Ishikawa (cell line): Measurements from ENCODE around the gene PRICKLE1.

Experiments used
- CEBPB ChIP-seq: IDR thresholded peaks from 2 replicates; pipeline ENCODE4 v1.6.1; 2012
- CREB1 ChIP-seq: IDR thresholded peaks from 2 replicates; pipeline ENCODE4 v1.6.1; 2012; ENCODE audit warnings: low read depth
- EGR1 ChIP-seq: IDR thresholded peaks from 2 replicates; pipeline ENCODE4 v1.6.1; 2012
- EP300 ChIP-seq: IDR thresholded peaks from 2 replicates; pipeline ENCODE4 v1.6.1; 2012; ENCODE audit warnings: borderline replicate concordance
- FOXM1 ChIP-seq: IDR thresholded peaks from 2 replicates; pipeline ENCODE4 v1.6.1; 2012; ENCODE audit warnings: low read depth, borderline replicate concordance
- RAD21 ChIP-seq: IDR thresholded peaks from 2 replicates; pipeline ENCODE4 v1.6.1; 2012; ENCODE audit warnings: low read depth
- TAF1 ChIP-seq: IDR thresholded peaks from 2 replicates; pipeline ENCODE4 v1.6.1; 2012; ENCODE audit warnings: low read depth, mild to moderate bottlenecking
- TEAD4 ChIP-seq: IDR thresholded peaks from 2 replicates; pipeline ENCODE4 v1.6.1; 2012
- YY1 ChIP-seq: IDR thresholded peaks from 2 replicates; pipeline ENCODE4 v1.6.1; 2012; ENCODE audit warnings: low read depth
- TF ChIP-seq, protein P1 (sequence below): IDR thresholded peaks from 2 replicates; pipeline ENCODE4 v1.6.1; 2012; ENCODE audit warnings: low read depth, mild to moderate bottlenecking
- TF ChIP-seq, protein P2 (sequence below): IDR thresholded peaks from 2 replicates; pipeline ENCODE4 v1.6.1; 2012

- TF ChIP-seq EP300 (no peak), RAD21 (no peak), EGR1 (no peak), CREB1 (no peak), TEAD4 (no peak), FOXM1 (no peak), CEBPB (no peak), TAF1 (no peak), YY1 (no peak)
- TF ChIP-seq, protein P1, sequence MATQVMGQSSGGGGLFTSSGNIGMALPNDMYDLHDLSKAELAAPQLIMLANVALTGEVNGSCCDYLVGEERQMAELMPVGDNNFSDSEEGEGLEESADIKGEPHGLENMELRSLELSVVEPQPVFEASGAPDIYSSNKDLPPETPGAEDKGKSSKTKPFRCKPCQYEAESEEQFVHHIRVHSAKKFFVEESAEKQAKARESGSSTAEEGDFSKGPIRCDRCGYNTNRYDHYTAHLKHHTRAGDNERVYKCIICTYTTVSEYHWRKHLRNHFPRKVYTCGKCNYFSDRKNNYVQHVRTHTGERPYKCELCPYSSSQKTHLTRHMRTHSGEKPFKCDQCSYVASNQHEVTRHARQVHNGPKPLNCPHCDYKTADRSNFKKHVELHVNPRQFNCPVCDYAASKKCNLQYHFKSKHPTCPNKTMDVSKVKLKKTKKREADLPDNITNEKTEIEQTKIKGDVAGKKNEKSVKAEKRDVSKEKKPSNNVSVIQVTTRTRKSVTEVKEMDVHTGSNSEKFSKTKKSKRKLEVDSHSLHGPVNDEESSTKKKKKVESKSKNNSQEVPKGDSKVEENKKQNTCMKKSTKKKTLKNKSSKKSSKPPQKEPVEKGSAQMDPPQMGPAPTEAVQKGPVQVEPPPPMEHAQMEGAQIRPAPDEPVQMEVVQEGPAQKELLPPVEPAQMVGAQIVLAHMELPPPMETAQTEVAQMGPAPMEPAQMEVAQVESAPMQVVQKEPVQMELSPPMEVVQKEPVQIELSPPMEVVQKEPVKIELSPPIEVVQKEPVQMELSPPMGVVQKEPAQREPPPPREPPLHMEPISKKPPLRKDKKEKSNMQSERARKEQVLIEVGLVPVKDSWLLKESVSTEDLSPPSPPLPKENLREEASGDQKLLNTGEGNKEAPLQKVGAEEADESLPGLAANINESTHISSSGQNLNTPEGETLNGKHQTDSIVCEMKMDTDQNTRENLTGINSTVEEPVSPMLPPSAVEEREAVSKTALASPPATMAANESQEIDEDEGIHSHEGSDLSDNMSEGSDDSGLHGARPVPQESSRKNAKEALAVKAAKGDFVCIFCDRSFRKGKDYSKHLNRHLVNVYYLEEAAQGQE, result no peak
- TF ChIP-seq, protein P2, sequence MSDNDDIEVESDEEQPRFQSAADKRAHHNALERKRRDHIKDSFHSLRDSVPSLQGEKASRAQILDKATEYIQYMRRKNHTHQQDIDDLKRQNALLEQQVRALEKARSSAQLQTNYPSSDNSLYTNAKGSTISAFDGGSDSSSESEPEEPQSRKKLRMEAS, result no peak
Observed at GRCh38 chr12:42504049-42504448, 85.5 kb downstream of the PRICKLE1 start.
